CD4-positive, alpha-beta T cell treated with Interleukin-4 for 1 hour (primary cell): ENCODE measurements around the gene POLN.

Source experiments
- DNase-seq, 2 donors: peaks; one replicate each; pipeline ENCODE4 v3.0.0-alpha.2; 2020 to 2022

The POLN gene

DNA sequence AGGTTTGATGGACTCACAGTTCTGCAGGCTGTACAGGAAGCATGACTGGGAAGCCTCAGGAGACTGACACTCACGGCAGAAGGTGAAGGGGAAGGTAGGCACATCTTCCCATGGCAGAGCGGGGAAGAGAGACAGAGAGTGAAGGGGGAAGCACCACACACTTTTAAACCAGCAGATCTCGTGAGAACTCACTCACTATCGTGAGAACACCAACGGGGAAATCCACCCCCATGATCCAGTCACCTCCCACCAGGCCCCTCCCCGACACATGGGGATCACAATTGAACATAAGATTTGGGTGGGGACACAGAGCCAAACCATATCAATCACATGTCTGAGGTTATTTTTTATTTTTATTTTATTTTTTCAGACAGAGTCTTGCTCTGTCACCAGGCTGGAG is 187.7 kb downstream of the POLN start:
- no peak for DNase-seq

DNA sequence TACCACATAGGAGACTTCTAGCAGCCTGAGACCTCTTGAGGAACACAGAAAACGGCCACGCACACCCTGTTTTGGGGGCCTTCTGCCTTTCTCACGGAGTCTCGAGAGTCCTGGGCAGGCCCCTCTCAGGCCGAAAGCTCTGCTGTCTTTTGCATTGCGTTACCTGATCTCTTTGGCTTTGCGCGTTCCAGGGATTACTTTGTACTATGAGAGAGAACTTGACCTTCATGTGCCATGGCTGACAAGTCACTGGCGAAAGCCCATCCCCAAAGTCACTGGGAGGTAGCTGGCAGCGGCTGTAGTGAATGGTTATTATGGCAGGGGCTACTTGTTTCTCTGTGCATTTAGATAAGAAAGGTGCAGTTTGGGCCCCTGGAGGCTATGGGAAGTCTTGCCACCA is 190.8 kb downstream of the POLN start:
- DNase-seq: peak in 1 of 2 donors; percentile 1

GRCh38 chr4:2049811-2050210 is 192.1 kb downstream of the POLN start:
- peak in 1 of 2 donors; percentile 2 for DNase-seq

DNA sequence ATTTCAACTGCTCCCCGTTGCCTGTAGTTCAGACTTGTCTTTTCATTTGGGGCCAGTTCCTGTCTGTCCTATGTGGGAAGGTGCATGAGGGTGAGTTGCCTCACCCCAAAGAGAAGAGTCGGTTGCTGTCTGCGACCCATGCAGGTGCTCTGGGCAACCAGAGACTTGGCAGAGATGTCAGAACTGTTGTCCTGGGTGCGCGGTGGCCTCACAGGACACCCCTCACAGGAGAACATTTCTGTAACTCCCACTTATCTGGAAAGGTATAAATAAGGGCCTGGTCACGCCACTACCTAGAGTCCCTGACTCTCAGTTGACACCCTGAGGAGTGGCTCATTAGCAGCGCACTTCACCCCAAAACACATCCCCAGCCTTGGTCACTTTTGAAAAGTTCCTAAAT is 192.5 kb downstream of the POLN start:
- DNase-seq: peak in 1 of 2 donors; percentile 9

DNA sequence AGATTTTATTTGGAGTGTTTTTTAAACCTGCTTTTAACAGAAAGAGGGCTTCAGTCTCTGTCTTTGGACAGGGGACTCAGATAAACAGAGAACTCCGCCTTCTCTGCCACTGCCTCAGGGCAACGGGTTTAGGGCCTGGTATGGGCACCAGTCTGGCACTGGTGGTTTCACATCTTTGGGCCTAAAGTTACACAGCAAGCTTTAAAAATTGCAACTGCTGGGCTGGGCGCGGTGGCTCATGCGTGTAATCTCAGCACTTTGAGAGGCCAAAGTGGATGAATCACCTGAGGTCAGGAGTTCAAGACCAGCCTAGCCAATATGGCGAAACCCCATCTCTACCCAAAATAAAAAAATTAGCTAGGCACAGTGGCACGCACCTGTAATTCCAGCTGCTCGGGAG is 193.1 kb downstream of the POLN start:
- DNase-seq: peak in 1 of 2 donors; percentile 1

GRCh38 chr4:2047781-2048581 is 193.9 kb downstream of the POLN start:
- peak in 1 of 2 donors; percentile 2 for DNase-seq

DNA sequence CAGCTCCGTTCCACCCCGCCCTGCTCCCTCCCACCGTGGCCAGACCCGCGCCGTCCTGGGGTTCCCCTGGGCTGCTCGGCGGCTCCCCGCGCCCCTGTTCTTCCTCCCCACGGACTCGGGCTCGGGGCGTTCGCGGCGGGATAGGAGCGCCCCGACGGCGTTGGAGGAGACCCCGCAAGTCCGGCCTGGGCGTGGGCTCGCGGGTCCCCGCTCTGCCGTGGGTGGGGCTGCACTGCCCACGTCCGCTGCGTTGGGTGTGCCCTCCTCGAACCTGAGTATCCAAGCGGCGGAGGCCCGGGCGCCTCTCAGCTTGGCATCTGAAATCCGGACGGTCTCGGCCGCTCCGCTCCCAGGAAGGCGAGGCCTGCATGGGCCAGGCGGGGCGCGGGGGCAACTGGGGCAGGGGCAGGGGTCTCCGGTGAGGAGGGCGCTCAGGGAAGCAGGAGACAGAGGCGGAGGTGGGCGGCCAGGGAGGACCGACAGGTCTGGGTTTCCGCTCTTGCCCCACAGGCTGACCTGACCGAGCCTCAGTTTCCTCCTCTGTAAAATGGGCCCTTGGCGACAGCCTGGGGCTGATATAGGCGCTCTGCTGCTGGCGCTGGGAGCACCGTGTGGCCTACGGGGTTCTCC is 194.8 kb downstream of the POLN start:
- DNase-seq: no peak

- peak in 1 of 2 donors; percentile 9 for DNase-seq
These were observed 195.6 kb downstream of the POLN start for GRCh38 chr4:2046031-2046961.

GRCh38 chr4:2045518-2045951 is 196.4 kb downstream of the POLN start:
- peak in 1 of 2 donors; percentile 2 for DNase-seq

DNA sequence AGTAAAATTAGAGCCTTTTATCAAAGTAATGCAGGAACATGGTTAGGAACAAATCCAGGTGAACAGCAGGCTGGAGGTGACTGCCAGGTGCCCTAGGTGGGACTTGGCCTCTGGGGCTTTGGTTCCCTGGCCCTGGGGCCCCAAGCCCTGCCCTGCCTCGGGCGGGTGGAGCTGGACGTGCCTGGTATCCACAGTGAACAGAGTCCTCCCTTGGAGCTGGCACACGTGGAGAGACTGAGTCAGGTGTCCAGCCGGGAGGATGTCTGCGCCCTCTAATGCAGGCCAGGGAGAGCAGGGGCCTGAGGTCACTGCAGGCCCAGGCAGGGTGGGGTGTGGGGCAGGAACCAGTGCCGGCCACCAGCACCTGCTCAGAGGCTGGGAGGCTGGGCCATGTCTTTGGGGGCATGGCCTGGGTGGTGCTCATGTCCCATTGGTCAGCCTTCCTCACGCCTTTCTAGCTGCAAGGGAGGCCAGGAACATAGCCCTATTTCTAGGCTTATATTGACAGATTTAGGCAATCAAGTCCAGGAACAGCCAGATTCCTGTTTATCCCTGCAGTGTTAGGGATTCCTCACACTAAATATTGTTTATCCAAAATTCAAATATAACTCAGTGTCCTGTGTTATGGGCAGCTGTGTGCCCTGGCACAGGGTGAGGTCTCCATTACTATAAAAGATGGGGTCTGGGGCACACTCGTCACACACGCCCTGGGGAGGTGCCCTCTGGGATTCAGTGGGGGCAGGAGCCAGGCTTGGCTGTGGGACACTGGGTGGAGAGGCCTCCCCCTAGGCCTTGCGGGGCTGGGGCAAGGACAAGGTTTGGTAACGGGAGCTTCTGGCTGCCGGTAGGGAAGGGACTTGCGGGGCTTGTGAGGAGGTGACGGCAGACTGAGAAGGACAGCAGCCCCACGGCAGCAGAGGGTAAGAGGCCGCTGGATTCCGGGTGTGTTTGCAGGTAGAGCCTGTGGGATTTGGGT is 197.1 kb downstream of the POLN start:
- peak in 1 of 2 donors; percentile 7 for DNase-seq

GRCh38 chr4:2044119-2044485 is 197.8 kb downstream of the POLN start:
- peak in 1 of 2 donors; percentile 9 for DNase-seq

- no peak for DNase-seq
These were observed 198.4 kb downstream of the POLN start for GRCh38 chr4:2043396-2044118.

DNA sequence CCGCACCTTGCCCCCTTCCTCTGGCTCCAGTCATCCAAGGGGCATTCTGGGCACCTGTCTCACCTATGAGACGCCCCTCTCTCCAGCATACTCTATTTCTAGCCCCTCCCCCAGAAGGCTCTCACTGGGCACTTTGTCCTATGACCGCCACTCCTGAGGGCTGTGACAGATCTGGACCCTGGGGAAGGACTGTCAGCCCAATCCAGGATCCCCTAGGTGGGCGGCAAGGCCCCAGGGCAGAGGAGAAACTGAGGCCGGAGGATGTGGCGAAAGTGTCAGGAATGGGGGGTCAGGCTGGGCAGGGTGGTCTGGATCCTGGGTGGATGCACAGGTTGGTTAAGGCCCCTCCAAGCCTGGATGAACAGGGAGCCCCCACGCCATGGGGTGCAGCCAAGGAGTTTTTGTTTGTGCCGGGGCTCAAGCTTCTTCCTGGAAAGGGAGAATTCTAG is 198.9 kb downstream of the POLN start:
- DNase-seq: no peak

DNA sequence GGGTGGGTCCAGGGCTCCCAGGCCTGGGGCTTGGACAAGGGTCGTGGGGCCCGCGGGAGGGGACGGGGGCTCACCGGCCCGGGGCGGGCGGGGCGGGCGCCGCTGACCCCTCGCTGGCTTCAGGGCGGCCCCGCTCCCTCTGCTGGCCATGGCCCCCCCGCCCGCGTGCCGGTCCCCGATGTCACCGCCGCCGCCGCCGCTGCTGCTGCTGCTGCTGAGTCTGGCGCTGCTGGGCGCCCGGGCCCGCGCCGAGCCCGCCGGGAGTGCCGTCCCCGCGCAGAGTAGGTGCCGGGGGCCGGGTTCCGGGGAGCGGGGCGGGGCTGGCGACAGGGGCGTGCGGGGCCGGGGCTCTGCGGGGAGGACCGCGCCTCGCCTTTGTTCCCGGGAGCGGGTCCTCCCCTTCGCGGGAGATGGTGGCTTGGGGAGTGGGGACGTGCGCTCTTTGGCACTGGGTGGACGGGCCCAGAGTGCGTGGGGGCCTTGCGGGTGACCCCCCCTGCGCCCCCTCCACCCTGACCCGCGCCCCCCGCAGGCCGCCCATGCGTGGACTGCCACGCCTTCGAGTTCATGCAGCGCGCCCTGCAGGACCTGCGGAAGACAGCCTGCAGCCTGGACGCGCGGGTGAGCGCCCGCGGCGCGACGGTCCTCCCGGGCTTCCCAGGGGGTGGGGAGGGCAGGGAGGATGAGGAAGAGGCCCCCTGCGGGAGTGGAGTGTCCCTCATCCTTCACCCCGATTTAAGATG is 199.5 kb downstream of the POLN start:
- DNase-seq: peak; percentile 20 to 34

DNA sequence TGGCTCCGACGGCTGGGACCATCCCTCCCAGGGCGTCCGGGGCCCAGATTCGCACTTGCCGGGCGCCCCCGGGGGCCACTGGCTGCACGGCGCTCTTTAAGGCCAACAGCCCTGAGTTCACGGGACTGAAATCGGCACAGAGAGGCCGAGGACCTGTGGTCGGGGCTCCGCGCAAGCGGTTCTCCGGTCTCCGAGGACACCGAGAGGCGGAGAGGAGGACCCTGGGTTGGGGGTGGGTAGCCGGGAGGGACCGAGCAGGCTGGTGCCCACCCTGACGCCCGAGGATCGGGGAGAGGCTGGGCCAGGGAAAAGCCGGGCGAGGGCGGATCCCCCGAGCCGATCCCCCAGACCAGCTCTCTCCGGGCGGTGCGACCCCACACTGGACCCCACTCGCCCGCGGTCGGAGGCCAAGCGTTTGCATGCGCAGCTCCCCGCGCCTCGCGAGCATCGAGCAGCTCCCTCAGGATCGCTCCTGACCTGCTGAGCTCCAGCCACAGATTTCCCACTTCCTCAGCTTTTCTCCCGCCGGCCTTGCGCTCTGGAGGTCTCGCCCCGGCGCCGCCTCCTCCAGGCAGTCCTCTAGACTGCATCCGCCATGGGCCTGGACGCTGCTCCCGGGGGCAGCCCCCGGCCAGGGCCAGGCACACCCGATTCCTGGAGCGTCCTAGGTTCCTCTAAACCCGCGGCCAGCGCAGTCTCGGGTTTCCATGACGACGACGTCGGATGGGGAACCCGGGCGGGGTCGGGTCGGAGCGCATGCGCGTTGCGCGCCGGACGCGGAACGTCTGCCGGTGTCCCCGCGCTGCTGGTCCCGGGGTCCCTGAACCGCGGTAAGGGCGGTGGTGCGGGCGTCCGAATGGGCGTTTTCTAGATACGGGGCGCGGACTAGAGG is 200.4 kb downstream of the POLN start:
- peak; percentile 87 to 89 for DNase-seq

- no peak for DNase-seq
These were observed 201.3 kb downstream of the POLN start for GRCh38 chr4:2040391-2041238.

GRCh38 chr4:2036866-2037265 is 205.1 kb downstream of the POLN start:
- no peak for DNase-seq

GRCh38 chr4:2036327-2036726 is 205.6 kb downstream of the POLN start:
- no peak for DNase-seq
